Stimulated activated CD4-positive, alpha-beta T cell treated with anti-CD3 and anti-CD28 coated beads, Interleukin-2, amount 100 ng/mL, for 24 hours (primary cell): ENCODE data around the gene NFE2L1.
"Not testable (repeated sequence)": the region's sequence is repeated elsewhere in the genome, so short reads cannot be mapped to it uniquely, and the experiment has no call there.

Experiments used
- DNase-seq, 2 donors: peaks; one replicate each; pipeline ENCODE4 v3.0.0-alpha.2; 2020

Gene NFE2L1

GRCh38 chr17:48047741-48048383 lies at the start of gene NFE2L1:
NFE2L1 (plus strand) TSS chr17:48048359; CDS start chr17:48051119, 2,760 bp downstream.
- peak; percentile 96 to 98 for DNase-seq

GRCh38 chr17:47999582-47999981 lies 48.6 kb upstream of the NFE2L1 start:
- no peak for DNase-seq

- DNase-seq = no peak
Measured at GRCh38 chr17:48001197-48001596, 47.0 kb upstream of the NFE2L1 start.

- not testable (repeated sequence) for DNase-seq
Measured at GRCh38 chr17:48001657-48002056, 46.5 kb upstream of the NFE2L1 start.

GRCh38 chr17:48002266-48002915 lies 45.8 kb upstream of the NFE2L1 start:
- DNase-seq = no peak

- DNase-seq = no peak
Measured at GRCh38 chr17:48002916-48003416, 45.2 kb upstream of the NFE2L1 start.

GRCh38 chr17:48003417-48004151 lies 44.6 kb upstream of the NFE2L1 start:
- DNase-seq = no peak

GRCh38 chr17:48004983-48005382 lies 43.2 kb upstream of the NFE2L1 start:
- no peak for DNase-seq

- DNase-seq = no peak
Measured at GRCh38 chr17:48006936-48007709, 41.0 kb upstream of the NFE2L1 start.

- DNase-seq = no peak
Measured at GRCh38 chr17:48010193-48010592, 38.0 kb upstream of the NFE2L1 start.

- DNase-seq = peak; percentile 48 to 52
Measured at GRCh38 chr17:48011405-48012150, 36.6 kb upstream of the NFE2L1 start.

GRCh38 chr17:48012151-48012520 lies 36.0 kb upstream of the NFE2L1 start:
- peak; percentile 62 to 73 for DNase-seq

GRCh38 chr17:48012654-48013053 lies 35.5 kb upstream of the NFE2L1 start:
- no peak for DNase-seq

GRCh38 chr17:48013876-48014594 lies 34.1 kb upstream of the NFE2L1 start:
- DNase-seq = no peak

GRCh38 chr17:48014595-48015111 lies 33.5 kb upstream of the NFE2L1 start:
- DNase-seq = no peak

GRCh38 chr17:48016112-48016511 lies 32.0 kb upstream of the NFE2L1 start:
- no peak for DNase-seq

GRCh38 chr17:48017817-48018158 lies 30.4 kb upstream of the NFE2L1 start:
- not testable (repeated sequence) for DNase-seq

GRCh38 chr17:48021934-48022333 lies 26.2 kb upstream of the NFE2L1 start:
- DNase-seq = no peak

- no peak for DNase-seq
Measured at GRCh38 chr17:48022901-48023300, 25.3 kb upstream of the NFE2L1 start.

GRCh38 chr17:48023400-48024148 lies 24.6 kb upstream of the NFE2L1 start:
- peak; percentile 45 to 62 for DNase-seq
